ENCODE measurements around the gene MSRB1. TPM values are rescaled to one million over a fixed set of nuclear protein-coding genes. Genes with fewer than 3 reads are reported as not detected.
A peak's percentile ranks its signal among the peaks of the same experiment; 100 is the strongest.

MSRB1 gene
- total and polyA plus RNA-seq, 12 donors = 24.6 to 82.2 (median 35.6) TPM

DNA sequence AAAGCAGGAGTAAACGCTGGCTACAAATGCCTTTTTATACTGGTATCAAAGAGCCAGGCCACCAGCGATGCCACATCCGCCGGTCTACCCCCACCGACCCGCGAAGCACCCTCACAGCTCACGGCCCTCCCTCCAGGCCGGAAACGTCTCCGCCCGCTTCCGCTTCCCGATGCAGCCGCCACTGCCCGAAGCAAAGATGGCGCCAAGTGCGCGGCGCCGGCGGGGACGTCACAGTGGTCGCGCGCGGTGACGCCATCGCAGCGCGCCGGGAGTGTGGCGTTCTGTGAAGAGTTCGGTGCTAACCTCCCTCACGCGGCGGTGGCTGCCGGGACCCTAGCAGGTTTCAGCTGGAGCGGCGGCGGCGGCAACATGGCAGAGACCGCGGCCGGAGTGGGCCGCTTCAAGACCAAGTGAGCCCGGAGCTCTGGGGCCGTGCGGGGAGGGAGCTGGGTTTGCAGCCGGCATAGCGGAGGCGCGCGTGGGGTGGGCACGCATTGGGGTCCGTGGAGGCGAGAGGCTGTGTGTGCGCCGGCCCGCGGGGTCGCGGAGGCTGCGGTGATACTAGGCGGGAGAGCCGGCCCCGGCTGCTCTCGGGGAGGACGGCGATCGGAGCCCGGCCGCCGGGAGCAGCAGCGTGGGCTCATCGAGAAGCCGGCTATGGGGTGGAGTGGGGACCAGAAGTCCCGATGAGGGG is 28.9 kb upstream of the MSRB1 start, which contains the start of gene TBL3:
TBL3 (plus strand) TSS at position 258 of the 694 bp plus-strand sequence; CDS start at position 370, 112 bp downstream.
- H3K9me3 ChIP-seq = no peaks in the 10 kb centered on the region
- ATAC-seq = peak; percentile 87 to 97 (median 96)
- peak within 1 kb of the TSS; percentile 78 to 100 (median 91) for H3K4me3 ChIP-seq
- peak; percentile 93 to 94 for DNase-seq
- H3K4me1 ChIP-seq = peaks cover 12 to 32% (median 21%) of the 10 kb centered on the region in 9 donors
- intact Hi-C loops (cut with DNase I) = no loop called here
- peaks cover 0 to 22% (median 10%) of the 10 kb centered on the region in 7 donors for H3K27me3 ChIP-seq
- no peak for TF ChIP-seq CTCF (IDR thresholded peaks at IDR 0.05)
- WGBS, 2 donors = 0% methylated on average over 72 to 78 of the region's 78 CpGs
- H3K36me3 ChIP-seq = peaks cover 11 to 33% (median 28%) of the 10 kb centered on the region in 9 donors
- H3K27ac ChIP-seq = peak within 1 kb of the TSS; percentile 62 to 98 (median 88)

DNA sequence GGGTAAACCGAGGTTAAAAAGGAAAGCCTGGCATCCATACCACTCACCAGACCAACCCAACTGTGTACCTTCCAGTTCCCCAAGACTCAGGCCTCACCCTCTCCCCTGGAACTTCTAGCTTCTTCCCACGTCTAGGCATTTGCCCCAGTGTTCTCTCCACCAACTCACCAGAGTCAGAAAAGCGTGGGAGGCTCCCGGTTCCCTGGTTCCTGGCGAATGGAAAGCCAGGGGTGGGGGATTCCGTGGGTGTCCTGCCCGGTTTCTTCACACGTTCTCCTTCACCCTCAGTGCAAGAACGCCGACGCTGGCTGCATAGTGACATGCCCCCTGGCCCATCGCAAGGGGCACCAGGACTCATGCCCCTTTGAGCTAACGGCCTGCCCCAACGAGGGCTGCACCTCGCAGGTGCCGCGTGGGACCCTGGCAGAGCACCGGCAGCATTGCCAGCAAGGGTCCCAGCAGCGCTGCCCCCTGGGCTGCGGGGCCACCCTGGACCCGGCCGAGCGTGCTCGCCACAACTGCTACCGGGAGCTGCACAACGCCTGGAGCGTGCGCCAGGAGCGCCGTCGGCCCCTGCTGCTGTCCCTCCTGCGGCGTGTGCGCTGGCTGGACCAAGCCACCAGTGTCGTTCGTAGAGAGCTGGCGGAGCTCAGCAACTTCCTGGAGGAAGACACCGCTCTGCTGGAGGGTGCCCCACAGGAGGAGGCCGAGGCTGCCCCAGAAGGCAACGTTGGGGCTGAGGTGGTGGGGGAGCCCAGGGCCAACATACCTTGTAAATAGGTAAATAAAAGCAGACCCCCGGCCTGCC is 25.4 kb upstream of the MSRB1 start:
- Histone ChIP-seq H3K4me3 (no peak overlapping the region), H3K36me3 (peaks cover 0 to 6% (median 3%) of the 10 kb centered on the region in 9 donors), H3K9me3 (no peaks in the 10 kb centered on the region), H3K4me1 (peaks cover 18 to 44% (median 38%) of the 10 kb centered on the region in 9 donors), H3K27me3 (no peaks in the 10 kb centered on the region), H3K27ac (no peak overlapping the region)
- no peak for ATAC-seq
- DNase-seq = no peak
- WGBS, 2 donors = 88% methylated on average over 41 of the region's 41 CpGs
- intact Hi-C loops (cut with DNase I) = no loop called here
- TF ChIP-seq CTCF (IDR thresholded peaks at IDR 0.05) = no peak

DNA sequence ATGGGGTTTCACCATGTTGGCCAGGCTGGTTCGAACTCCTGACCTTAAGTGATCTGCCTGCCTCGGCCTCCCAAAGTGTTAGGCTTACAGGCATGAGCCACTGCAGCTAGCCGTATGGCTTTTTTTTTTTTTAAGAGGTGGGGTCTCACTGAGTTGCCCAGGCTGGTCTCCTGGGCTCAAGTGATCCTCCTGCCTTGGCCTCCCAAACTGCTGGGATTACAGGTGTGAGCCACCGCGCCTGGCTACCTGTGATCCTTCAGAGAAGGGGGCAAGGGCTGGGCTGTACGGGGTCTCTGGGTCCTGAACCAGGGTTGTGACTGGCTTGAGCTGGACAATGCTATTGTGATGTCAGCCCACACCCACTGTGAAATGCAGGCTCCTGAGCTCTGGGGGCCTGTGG is 23.5 kb upstream of the MSRB1 start, which contains the start of gene RNF151:
RNF151 (plus strand) TSS at position 397 of the 400 bp plus-strand sequence. CDS start 26 bp downstream, outside the sequence.
- H3K27ac ChIP-seq = peak within 1 kb of the TSS in 6 of 10 donors; percentile 91 to 100 (median 96)
- H3K27me3 ChIP-seq = no peaks in the 10 kb centered on the region
- WGBS, 2 donors = 97 to 98% methylated on average over 6 of the region's 6 CpGs
- ATAC-seq (no peak), DNase-seq (no peak)
- peaks cover 9 to 48% (median 34%) of the 10 kb centered on the region in 9 donors for H3K4me1 ChIP-seq
- H3K36me3 ChIP-seq = peaks cover 0 to 25% (median 22%) of the 10 kb centered on the region in 9 donors
- no peak for TF ChIP-seq CTCF (IDR thresholded peaks at IDR 0.05)
- no peaks in the 10 kb centered on the region for H3K9me3 ChIP-seq
- peak within 1 kb of the TSS in 9 of 10 donors; percentile 63 to 100 (median 93) for H3K4me3 ChIP-seq
- intact Hi-C loops (cut with DNase I) = no loop called here

DNA sequence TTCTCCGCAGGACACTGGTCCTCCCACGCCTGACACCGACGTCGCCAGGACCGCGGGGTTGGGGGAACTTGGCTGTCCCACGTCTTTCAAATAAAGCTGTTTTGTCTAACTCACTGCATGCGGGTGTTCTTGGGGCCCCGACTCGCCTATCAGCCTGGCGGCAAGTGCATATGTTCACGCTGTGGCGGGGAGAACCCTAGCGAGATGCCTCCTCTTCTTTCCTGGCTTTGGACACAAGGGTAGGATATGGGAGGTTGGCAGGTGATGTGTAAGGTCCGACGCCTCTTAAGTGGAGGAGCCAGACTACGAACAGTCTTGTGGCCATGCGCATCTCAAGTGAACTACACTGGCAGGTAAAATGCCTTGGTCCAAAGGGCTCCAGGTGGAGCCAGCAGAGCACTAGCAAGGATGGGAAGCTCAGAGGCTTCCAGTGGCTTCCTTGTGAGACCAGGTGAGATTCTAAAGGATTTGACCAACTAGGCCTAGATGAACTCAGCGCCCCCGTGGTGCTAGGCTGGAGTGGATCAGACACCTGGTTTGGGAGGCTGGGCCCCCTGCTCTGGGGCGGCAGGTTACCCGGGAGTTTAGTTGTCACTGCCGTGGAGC is 22.5 kb upstream of the MSRB1 start:
- no peak for DNase-seq
- intact Hi-C loops (cut with DNase I) = no loop called here
- WGBS, 2 donors = 23% methylated on average over 24 of the region's 24 CpGs
- peaks cover 7 to 48% (median 33%) of the 10 kb centered on the region in 9 donors for H3K4me1 ChIP-seq
- peak overlapping the region; percentile 80 to 100 (median 96) for H3K27ac ChIP-seq
- H3K9me3 ChIP-seq = no peaks in the 10 kb centered on the region
- TF ChIP-seq CTCF (IDR thresholded peaks at IDR 0.05) = no peak
- H3K36me3 ChIP-seq = peaks cover 0 to 34% (median 30%) of the 10 kb centered on the region in 9 donors
- H3K4me3 ChIP-seq = peak overlapping the region; percentile 55 to 100 (median 92)
- no peaks in the 10 kb centered on the region for H3K27me3 ChIP-seq
- no peak for ATAC-seq
